ENCODE data around the gene PRKAR2A.
"Not testable (repeated sequence)": the region's sequence is repeated elsewhere in the genome, so short reads cannot be mapped to it uniquely, and the experiment has no call there.

The PRKAR2A gene

GRCh38 chr3:48830715-48831114 is 17.0 kb downstream of the PRKAR2A start:
- no peak for DNase-seq (ENCODE audit: low read depth)
- H3K4me3 ChIP-seq (ENCODE audit: control insufficient read depth, low read depth, low read length), result no peak overlapping the region
- no peak for TF ChIP-seq CTCF (IDR thresholded peaks at IDR 0.05; ENCODE audit: control insufficient read depth, insufficient read depth, low read depth, low read length, missing control alignments)

- DNase-seq (ENCODE audit: low read depth); H3K4me3 ChIP-seq (ENCODE audit: control insufficient read depth, low read depth, low read length): not testable (repeated sequence)
Observed at GRCh38 chr3:48829525-48829924, 18.1 kb downstream of the PRKAR2A start.

- H3K4me3 ChIP-seq (ENCODE audit: control insufficient read depth, low read depth, low read length); DNase-seq (ENCODE audit: low read depth): not testable (repeated sequence)
Observed at GRCh38 chr3:48827874-48828273, 19.8 kb downstream of the PRKAR2A start.

- no peak overlapping the region for H3K4me3 ChIP-seq (ENCODE audit: control insufficient read depth, low read depth, low read length)
- TF ChIP-seq CTCF (IDR thresholded peaks at IDR 0.05; ENCODE audit: control insufficient read depth, insufficient read depth, low read depth, low read length, missing control alignments), result no peak
- peak; percentile 61 for DNase-seq (ENCODE audit: low read depth)
Observed at GRCh38 chr3:48826451-48826850, 21.2 kb downstream of the PRKAR2A start.

- TF ChIP-seq CTCF (IDR thresholded peaks at IDR 0.05; ENCODE audit: control insufficient read depth, insufficient read depth, low read depth, low read length, missing control alignments), result no peak
- no peak for DNase-seq (ENCODE audit: low read depth)
Observed at GRCh38 chr3:48820612-48821324, 26.9 kb downstream of the PRKAR2A start.

GRCh38 chr3:48819234-48820221 is 28.1 kb downstream of the PRKAR2A start:
- no peak for DNase-seq (ENCODE audit: low read depth)
- H3K4me3 ChIP-seq (ENCODE audit: control insufficient read depth, low read depth, low read length), result no peak overlapping the region
- no peak for TF ChIP-seq CTCF (IDR thresholded peaks at IDR 0.05; ENCODE audit: control insufficient read depth, insufficient read depth, low read depth, low read length, missing control alignments)

More at GRCh38 chr3:48820612-48821324, 26.9 kb downstream of the PRKAR2A start:
- no peak overlapping the region for H3K4me3 ChIP-seq (ENCODE audit: control insufficient read depth, low read depth, low read length)

GRCh38 chr3:48811524-48811923 is 36.1 kb downstream of the PRKAR2A start:
- no peak for DNase-seq (ENCODE audit: low read depth)
- no peak for TF ChIP-seq CTCF (IDR thresholded peaks at IDR 0.05; ENCODE audit: control insufficient read depth, insufficient read depth, low read depth, low read length, missing control alignments)
- no peak overlapping the region for H3K4me3 ChIP-seq (ENCODE audit: control insufficient read depth, low read depth, low read length)
